ENCODE data around the gene MIR17HG. TPM values are rescaled to one million over a fixed set of nuclear protein-coding genes. Genes with fewer than 3 reads are reported as not detected.

MIR17HG gene
- total RNA-seq, 1 donor from 2014 or later, result 16.7 TPM

DNA sequence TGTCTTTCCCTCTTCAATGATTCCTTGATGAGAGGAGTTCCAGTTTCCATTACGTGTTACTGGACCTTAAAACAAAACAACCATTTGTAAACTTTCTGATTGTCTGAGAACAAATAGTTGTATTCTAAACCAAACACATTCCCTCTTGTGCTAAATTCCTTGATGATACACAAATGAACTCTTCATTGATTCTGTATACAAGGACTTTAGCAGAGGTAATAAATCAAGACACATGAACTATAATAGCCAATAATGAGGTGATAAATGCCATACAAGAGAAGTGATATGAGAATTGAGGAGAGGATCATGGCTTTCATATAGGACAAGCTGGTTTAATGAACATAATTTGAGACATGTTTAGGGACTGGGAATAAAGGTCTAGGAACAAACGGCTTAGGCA lies 37.4 kb downstream of the MIR17HG start:
- H3K27me3 ChIP-seq (ENCODE audit: control insufficient read depth in 3 of 3, insufficient read depth in 3 of 3, low read length in 3 of 3), result no peaks in the 10 kb centered on the region
- no peak overlapping the region for H3K27ac ChIP-seq (ENCODE audit: low read depth, low read length)
- H3K4me1 ChIP-seq (ENCODE audit: control insufficient read depth in 3 of 3, insufficient read depth in 3 of 3, low read length in 3 of 3), result no peaks in the 10 kb centered on the region
- no peak overlapping the region for H3K4me3 ChIP-seq (ENCODE audit: low read length in 3 of 3)
- H3K36me3 ChIP-seq (ENCODE audit: control insufficient read depth in 3 of 3, insufficient read depth in 3 of 3, low read length in 3 of 3), result no peaks in the 10 kb centered on the region
- H3K9me3 ChIP-seq (ENCODE audit: control insufficient read depth in 3 of 3, low read length in 3 of 3), result no peaks in the 10 kb centered on the region
- H3K9ac ChIP-seq (ENCODE audit: low read depth in 1 of 3, low read length in 3 of 3), result no peak overlapping the region

DNA sequence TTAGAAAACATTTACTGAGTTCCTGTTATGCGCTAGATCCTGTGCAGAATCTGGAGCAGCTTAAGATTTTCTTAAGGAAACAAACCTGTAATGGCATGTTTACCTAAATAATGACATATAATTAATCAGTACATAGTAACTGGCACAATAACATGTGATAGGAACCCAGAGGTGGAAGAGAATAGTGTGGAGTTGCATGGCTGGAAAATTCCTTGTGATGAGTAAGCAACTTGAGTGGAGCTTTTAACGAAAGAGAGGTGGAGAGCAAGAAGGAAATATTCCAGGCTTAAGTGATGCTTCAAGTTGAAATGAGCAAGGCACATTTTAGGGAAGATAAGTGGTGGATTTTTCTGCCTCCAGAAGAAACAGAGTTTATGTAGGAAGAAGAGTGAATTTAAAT lies 41.7 kb downstream of the MIR17HG start:
- no peaks in the 10 kb centered on the region for H3K36me3 ChIP-seq (ENCODE audit: control insufficient read depth in 3 of 3, insufficient read depth in 3 of 3, low read length in 3 of 3)
- H3K27me3 ChIP-seq (ENCODE audit: control insufficient read depth in 3 of 3, insufficient read depth in 3 of 3, low read length in 3 of 3), result peaks cover under 1 to 4% (median 3%) of the 10 kb centered on the region in 3 donors
- H3K9me3 ChIP-seq (ENCODE audit: control insufficient read depth in 3 of 3, low read length in 3 of 3), result no peaks in the 10 kb centered on the region
- no peaks in the 10 kb centered on the region for H3K4me1 ChIP-seq (ENCODE audit: control insufficient read depth in 3 of 3, insufficient read depth in 3 of 3, low read length in 3 of 3)
- H3K27ac ChIP-seq (ENCODE audit: low read depth, low read length), result no peak overlapping the region
- no peak overlapping the region for H3K9ac ChIP-seq (ENCODE audit: low read depth in 1 of 3, low read length in 3 of 3)
- H3K4me3 ChIP-seq (ENCODE audit: low read length in 3 of 3), result no peak overlapping the region

DNA sequence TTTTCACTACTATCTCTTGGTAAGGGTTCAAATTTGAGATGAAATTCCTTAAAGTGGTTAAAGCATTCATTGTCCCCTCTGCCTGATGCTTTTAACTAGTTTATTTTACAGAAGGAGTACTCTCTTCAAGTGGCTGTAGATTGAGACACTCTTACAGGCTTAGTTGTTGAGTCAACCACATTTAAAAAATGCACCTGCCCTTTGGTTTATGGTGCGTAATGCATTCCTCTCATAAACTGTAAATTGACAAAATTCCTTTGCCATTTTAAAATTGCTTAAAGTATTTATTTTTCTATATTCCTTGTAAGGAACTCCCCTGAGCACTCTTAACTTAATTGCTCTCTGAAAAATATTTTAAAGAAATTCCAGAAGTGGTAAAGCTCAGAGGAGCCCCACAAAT lies 50.1 kb downstream of the MIR17HG start:
- Histone ChIP-seq H3K27me3 (ENCODE audit: control insufficient read depth in 3 of 3, insufficient read depth in 3 of 3, low read length in 3 of 3) (peaks cover 26 to 34% (median 30%) of the 10 kb centered on the region in 3 donors), H3K36me3 (ENCODE audit: control insufficient read depth in 3 of 3, insufficient read depth in 3 of 3, low read length in 3 of 3) (no peaks in the 10 kb centered on the region), H3K4me3 (ENCODE audit: low read length in 3 of 3) (no peak overlapping the region), H3K9me3 (ENCODE audit: control insufficient read depth in 3 of 3, low read length in 3 of 3) (no peaks in the 10 kb centered on the region), H3K9ac (ENCODE audit: low read depth in 1 of 3, low read length in 3 of 3) (no peak overlapping the region), H3K27ac (ENCODE audit: low read depth, low read length) (no peak overlapping the region), H3K4me1 (ENCODE audit: control insufficient read depth in 3 of 3, insufficient read depth in 3 of 3, low read length in 3 of 3) (peaks cover 8 to 13% (median 11%) of the 10 kb centered on the region in 3 donors)

DNA sequence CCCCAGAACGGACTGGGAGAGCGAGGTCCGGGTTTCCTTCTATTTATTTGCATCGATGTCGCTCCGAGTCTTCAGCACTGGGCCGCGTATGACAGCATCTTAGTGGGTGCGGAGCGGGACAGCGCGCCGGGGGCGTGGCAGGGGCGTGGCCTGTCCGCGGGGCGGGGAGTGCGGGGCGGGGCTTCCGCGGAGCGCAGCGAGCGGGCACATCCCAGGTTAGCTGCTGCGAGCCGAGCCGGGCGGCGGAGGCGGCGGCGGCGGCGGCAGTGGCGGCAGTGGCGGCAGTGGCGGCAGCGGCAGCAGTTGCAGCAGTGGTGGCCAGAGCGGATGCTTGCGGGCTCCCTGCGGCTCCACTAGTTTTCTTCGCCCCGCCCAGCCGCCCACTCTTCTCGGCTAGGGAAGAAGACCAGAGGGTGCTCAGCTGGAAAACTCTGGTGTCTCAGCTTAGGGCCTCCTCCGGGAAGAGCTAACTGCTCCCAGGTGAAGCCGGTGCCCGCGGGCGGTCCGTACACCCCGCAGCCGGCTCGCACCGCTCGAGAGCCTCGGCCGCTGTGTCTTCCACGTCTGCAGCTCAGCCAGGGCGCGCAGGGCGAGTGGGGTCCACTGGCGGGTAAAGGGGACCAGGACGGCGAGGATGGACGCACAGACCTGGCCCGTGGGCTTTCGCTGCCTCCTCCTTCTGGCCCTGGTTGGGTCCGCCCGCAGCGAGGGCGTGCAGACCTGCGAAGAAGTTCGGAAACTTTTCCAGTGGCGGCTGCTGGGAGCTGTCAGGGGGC lies 51.1 kb downstream of the MIR17HG start, which contains the start of gene GPC5:
GPC5 (plus strand) TSS at position 209 of the 776 bp plus-strand sequence.
- Histone ChIP-seq H3K9ac (ENCODE audit: low read depth in 1 of 3, low read length in 3 of 3) (no peak within 1 kb of the TSS), H3K27me3 (ENCODE audit: control insufficient read depth in 3 of 3, insufficient read depth in 3 of 3, low read length in 3 of 3) (peaks cover 26 to 39% (median 34%) of the 10 kb centered on the region in 3 donors), H3K36me3 (ENCODE audit: control insufficient read depth in 3 of 3, insufficient read depth in 3 of 3, low read length in 3 of 3) (no peaks in the 10 kb centered on the region), H3K4me3 (ENCODE audit: low read length in 3 of 3) (peak within 1 kb of the TSS in 2 of 3 donors; percentile 60 to 66), H3K4me1 (ENCODE audit: control insufficient read depth in 3 of 3, insufficient read depth in 3 of 3, low read length in 3 of 3) (peaks cover 8 to 13% (median 11%) of the 10 kb centered on the region in 3 donors), H3K9me3 (ENCODE audit: control insufficient read depth in 3 of 3, low read length in 3 of 3) (no peaks in the 10 kb centered on the region), H3K27ac (ENCODE audit: low read depth, low read length) (no peak within 1 kb of the TSS)

DNA sequence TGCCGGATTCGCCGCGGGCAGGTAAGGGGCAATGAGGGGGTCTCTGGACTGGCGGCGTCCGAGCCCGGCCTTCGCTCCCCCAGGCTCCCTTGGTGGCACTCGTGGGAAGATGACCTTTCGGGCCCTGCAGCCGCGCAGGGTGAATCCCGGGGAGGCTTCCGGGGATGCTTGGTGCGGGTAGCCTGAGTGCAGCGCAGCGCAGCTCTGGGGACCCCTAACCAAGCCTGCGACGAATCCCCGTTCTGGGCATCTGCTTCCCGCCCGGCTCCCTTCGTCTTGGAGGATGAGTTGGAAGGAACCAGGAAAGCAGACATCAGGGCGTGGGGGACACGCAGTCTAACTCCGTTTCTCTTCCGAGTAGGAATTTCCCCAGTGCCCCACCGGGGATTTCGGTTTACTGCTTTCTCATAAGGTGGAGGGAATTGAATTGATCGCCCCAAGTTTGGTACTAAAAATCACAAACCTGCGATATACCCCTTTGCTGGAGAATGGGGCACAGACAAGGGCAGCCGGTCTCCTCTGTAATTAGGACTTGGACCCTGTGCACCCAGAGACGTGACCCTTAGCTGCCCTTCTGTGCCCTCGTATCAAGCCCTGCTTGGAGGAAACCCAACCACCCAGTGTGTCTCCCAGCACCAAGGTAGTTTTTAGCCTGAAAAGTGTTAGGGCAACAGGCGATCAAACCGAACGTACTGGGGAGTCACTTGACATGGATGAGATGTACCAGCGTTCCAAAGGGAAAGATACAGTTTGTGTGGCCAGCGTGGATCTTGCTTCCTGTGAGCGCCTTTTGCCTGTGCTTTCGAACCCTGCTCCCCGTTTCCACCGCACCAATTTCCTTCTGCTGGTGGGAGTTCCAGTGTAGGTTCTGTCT lies 51.9 kb downstream of the MIR17HG start:
- H3K27ac ChIP-seq (ENCODE audit: low read depth, low read length), result no peak overlapping the region

DNA sequence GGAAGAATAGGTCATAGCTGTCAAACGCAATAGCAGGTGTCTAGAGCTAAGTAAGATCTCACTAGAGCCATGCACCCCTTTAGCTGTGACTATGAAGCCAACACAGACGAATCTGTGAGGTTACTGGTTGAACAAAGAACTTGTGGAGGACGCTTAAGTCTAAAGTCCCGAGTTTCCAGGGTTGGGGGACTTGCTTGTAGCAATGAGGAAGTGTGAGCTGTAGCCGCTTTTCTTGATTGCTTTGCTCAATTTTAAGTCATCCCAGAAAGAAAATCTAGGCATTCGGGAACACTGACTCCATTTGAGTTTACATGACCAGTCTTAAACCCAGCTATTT lies 52.5 kb downstream of the MIR17HG start:
- Histone ChIP-seq H3K9ac (ENCODE audit: low read depth in 1 of 3, low read length in 3 of 3) (no peak overlapping the region), H3K9me3 (ENCODE audit: control insufficient read depth in 3 of 3, low read length in 3 of 3) (no peaks in the 10 kb centered on the region), H3K36me3 (ENCODE audit: control insufficient read depth in 3 of 3, insufficient read depth in 3 of 3, low read length in 3 of 3) (no peaks in the 10 kb centered on the region), H3K4me1 (ENCODE audit: control insufficient read depth in 3 of 3, insufficient read depth in 3 of 3, low read length in 3 of 3) (peaks cover 8 to 13% (median 11%) of the 10 kb centered on the region in 3 donors), H3K27me3 (ENCODE audit: control insufficient read depth in 3 of 3, insufficient read depth in 3 of 3, low read length in 3 of 3) (peaks cover 23 to 33% (median 23%) of the 10 kb centered on the region in 3 donors), H3K27ac (ENCODE audit: low read depth, low read length) (no peak overlapping the region), H3K4me3 (ENCODE audit: low read length in 3 of 3) (no peak overlapping the region)

More for the DNA sequence above, 51.9 kb downstream of the MIR17HG start:
- Histone ChIP-seq H3K9ac (ENCODE audit: low read depth in 1 of 3, low read length in 3 of 3) (no peak overlapping the region), H3K27me3 (ENCODE audit: control insufficient read depth in 3 of 3, insufficient read depth in 3 of 3, low read length in 3 of 3) (peaks cover 23 to 39% (median 29%) of the 10 kb centered on the region in 3 donors), H3K4me1 (ENCODE audit: control insufficient read depth in 3 of 3, insufficient read depth in 3 of 3, low read length in 3 of 3) (peaks cover 8 to 13% (median 11%) of the 10 kb centered on the region in 3 donors), H3K9me3 (ENCODE audit: control insufficient read depth in 3 of 3, low read length in 3 of 3) (no peaks in the 10 kb centered on the region), H3K4me3 (ENCODE audit: low read length in 3 of 3) (peak overlapping the region in 2 of 3 donors; percentile 60 to 66), H3K36me3 (ENCODE audit: control insufficient read depth in 3 of 3, insufficient read depth in 3 of 3, low read length in 3 of 3) (no peaks in the 10 kb centered on the region)

DNA sequence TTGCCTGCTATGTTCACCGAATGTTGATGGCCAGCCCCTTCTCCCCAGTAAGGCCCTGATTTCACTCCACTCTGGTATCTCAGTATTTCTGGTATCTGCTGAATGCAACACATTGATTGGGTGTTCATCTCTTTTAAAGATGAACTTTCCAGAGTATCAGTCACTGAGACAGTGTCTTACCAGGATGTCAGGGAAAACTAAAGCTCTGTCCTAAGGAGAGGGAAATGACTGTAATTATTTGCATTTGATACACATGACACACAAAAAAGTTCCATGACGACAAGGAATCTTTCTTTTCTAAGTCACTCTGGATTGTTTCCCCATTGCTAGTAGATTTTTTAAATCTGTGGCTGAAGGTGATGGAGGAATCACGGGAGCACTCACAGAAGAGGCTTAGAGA lies 53.2 kb downstream of the MIR17HG start:
- Histone ChIP-seq H3K36me3 (ENCODE audit: control insufficient read depth in 3 of 3, insufficient read depth in 3 of 3, low read length in 3 of 3) (no peaks in the 10 kb centered on the region), H3K9ac (ENCODE audit: low read depth in 1 of 3, low read length in 3 of 3) (no peak overlapping the region), H3K9me3 (ENCODE audit: control insufficient read depth in 3 of 3, low read length in 3 of 3) (no peaks in the 10 kb centered on the region), H3K4me1 (ENCODE audit: control insufficient read depth in 3 of 3, insufficient read depth in 3 of 3, low read length in 3 of 3) (peaks cover 8 to 13% (median 11%) of the 10 kb centered on the region in 3 donors), H3K27me3 (ENCODE audit: control insufficient read depth in 3 of 3, insufficient read depth in 3 of 3, low read length in 3 of 3) (peaks cover 22 to 33% (median 23%) of the 10 kb centered on the region in 3 donors), H3K27ac (ENCODE audit: low read depth, low read length) (no peak overlapping the region), H3K4me3 (ENCODE audit: low read length in 3 of 3) (no peak overlapping the region)

DNA sequence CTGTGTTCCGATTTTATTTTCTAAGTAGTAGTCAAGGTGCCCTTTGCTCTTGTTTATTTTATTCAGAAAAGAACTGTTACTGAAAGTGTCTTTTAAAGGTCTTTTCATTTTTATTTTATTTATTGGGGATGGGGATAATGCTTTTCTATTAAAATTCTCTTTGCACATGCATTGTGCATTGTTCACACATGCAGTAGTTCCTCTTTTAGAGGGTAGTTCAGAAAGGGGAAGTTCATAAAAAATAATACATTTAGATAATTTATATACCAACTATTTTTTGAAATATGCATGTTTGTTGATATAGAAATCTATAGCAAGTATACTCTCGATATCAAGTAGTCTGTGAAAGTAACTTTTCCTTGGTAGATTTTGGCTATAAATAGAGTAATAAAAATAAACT lies 54.4 kb downstream of the MIR17HG start:
- no peaks in the 10 kb centered on the region for H3K9me3 ChIP-seq (ENCODE audit: control insufficient read depth in 3 of 3, low read length in 3 of 3)
- peaks cover 20 to 33% (median 23%) of the 10 kb centered on the region in 3 donors for H3K27me3 ChIP-seq (ENCODE audit: control insufficient read depth in 3 of 3, insufficient read depth in 3 of 3, low read length in 3 of 3)
- H3K4me3 ChIP-seq (ENCODE audit: low read length in 3 of 3), result no peak overlapping the region
- H3K36me3 ChIP-seq (ENCODE audit: control insufficient read depth in 3 of 3, insufficient read depth in 3 of 3, low read length in 3 of 3), result no peaks in the 10 kb centered on the region
- H3K27ac ChIP-seq (ENCODE audit: low read depth, low read length), result no peak overlapping the region
- H3K9ac ChIP-seq (ENCODE audit: low read depth in 1 of 3, low read length in 3 of 3), result no peak overlapping the region
- peaks cover 8 to 13% (median 11%) of the 10 kb centered on the region in 3 donors for H3K4me1 ChIP-seq (ENCODE audit: control insufficient read depth in 3 of 3, insufficient read depth in 3 of 3, low read length in 3 of 3)
